Hypothalamus (tissue), 51 donors: ENCODE data around the gene EHBP1.
"Not testable (repeated sequence)": the region's sequence is repeated elsewhere in the genome, so short reads cannot be mapped to it uniquely, and the experiment has no call there.

Source experiments
- DNase-seq, 51 donors: peaks; one replicate each; lab custom pipeline; 2025; lab: John Stamatoyannopoulos, UW

EHBP1 gene

GRCh38 chr2:62732262-62732777, 26.8 kb downstream of the EHBP1 start:
- no peak for DNase-seq

GRCh38 chr2:62733546-62733945, 28.0 kb downstream of the EHBP1 start:
- DNase-seq = no peak

GRCh38 chr2:62736899-62737559, 31.5 kb downstream of the EHBP1 start:
- DNase-seq = no peak

- no peak for DNase-seq
Measured at GRCh38 chr2:62738981-62739936, 33.7 kb downstream of the EHBP1 start.

GRCh38 chr2:62740221-62740620, 34.7 kb downstream of the EHBP1 start:
- no peak for DNase-seq

GRCh38 chr2:62741127-62741526, 35.6 kb downstream of the EHBP1 start:
- no peak for DNase-seq

- DNase-seq = no peak
Measured at GRCh38 chr2:62741954-62742722, 36.6 kb downstream of the EHBP1 start.

- no peak for DNase-seq
Measured at GRCh38 chr2:62743506-62743905, 38.0 kb downstream of the EHBP1 start.

GRCh38 chr2:62744603-62745002, 39.1 kb downstream of the EHBP1 start:
- DNase-seq = no peak

- no peak for DNase-seq
Measured at GRCh38 chr2:62745891-62746481, 40.5 kb downstream of the EHBP1 start.

GRCh38 chr2:62747169-62747568, 41.7 kb downstream of the EHBP1 start:
- DNase-seq = no peak

GRCh38 chr2:62747876-62748275, 42.4 kb downstream of the EHBP1 start:
- DNase-seq = no peak

- DNase-seq = not testable (repeated sequence)
Measured at GRCh38 chr2:62749111-62749510, 43.6 kb downstream of the EHBP1 start.

- DNase-seq = no peak
Measured at GRCh38 chr2:62757029-62757428, 51.5 kb downstream of the EHBP1 start.

- DNase-seq = no peak
Measured at GRCh38 chr2:62760026-62760425, 54.5 kb downstream of the EHBP1 start.

GRCh38 chr2:62760555-62760954, 55.0 kb downstream of the EHBP1 start:
- peak in 1 of 51 donors; percentile 1 for DNase-seq

GRCh38 chr2:62765619-62766376, 60.3 kb downstream of the EHBP1 start:
- DNase-seq = no peak

- DNase-seq = no peak
Measured at GRCh38 chr2:62768615-62769014, 63.1 kb downstream of the EHBP1 start.

- no peak for DNase-seq
Measured at GRCh38 chr2:62770629-62771028, 65.1 kb downstream of the EHBP1 start.
